ENCODE measurements around the gene TCF21. TPM values are rescaled to one million over a fixed set of nuclear protein-coding genes. Genes with fewer than 3 reads are reported as not detected.

The TCF21 gene
- total RNA-seq (2014; rRNA removed; shearing (Covaris generic)) (2.4 and 4.1 TPM in 2 replicates), polyA plus RNA-seq (2016; fragmentation: Nextera tagmentation; extraction: Ambion mirVana) (3.8 and 4.0 TPM in 2 replicates)

DNA sequence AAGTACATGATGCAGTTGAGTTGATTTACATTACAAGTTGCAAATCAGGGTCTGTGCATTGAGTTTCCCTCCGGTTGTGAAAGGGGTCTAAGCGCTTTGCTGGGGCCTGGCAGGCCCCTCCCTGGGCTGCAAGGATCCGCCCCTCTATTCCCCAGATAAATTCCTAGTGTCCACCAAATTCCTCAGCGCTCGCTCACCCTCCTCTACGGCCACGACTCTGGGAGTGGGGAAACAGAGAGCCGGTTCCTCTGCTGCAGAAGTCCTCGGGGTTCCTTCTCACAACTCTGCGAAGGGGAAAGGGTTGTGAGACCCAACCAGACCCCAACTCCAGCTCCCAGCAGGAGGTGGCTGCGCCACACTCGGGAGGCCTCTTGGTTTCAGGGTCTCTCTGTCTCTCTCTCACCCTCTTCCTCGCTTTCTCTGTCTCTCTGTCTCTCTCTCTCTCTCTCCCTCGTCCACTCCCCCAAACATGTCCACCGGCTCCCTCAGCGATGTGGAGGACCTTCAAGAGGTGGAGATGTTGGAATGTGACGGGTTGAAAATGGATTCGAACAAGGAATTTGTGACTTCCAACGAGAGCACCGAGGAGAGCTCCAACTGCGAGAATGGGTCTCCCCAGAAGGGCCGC, at the start of gene TCF21:
Gene TCF21, plus strand, starts transcription at position 185 of the 628 bp plus-strand sequence. Its CDS starts 285 bp downstream, at position 470.
- Histone ChIP-seq H3K9me2 (ENCODE audit: insufficient read depth) (no peaks in the 10 kb centered on the region), H3K36me3 (ENCODE audit: low read depth) (no peaks in the 10 kb centered on the region), H3K27ac (peak within 1 kb of the TSS; percentile 18; the same call in 1 of the 2 replicates), H4K20me1 (ENCODE audit: insufficient read depth) (no peaks in the 10 kb centered on the region), H3K9ac (peak within 1 kb of the TSS; percentile 67), H3K9me3 (ENCODE audit: low read depth) (no peaks in the 10 kb centered on the region), H3K4me1 (ENCODE audit: insufficient read depth) (no peaks in the 10 kb centered on the region), H2AFZ (peak within 1 kb of the TSS; percentile 67), H3K4me3 (peak within 1 kb of the TSS; percentile 68), H3K27me3 (replicated peaks; ENCODE audit: insufficient read depth) (peaks cover 72% of the 10 kb centered on the region), H3K4me2 (ENCODE audit: unreplicated experiment) (peak within 1 kb of the TSS; percentile 71), H3F3A (ENCODE audit: insufficient read depth) (no peaks in the 10 kb centered on the region), H3K79me2 (ENCODE audit: insufficient read depth) (no peaks in the 10 kb centered on the region)
- in situ Hi-C loops (cut with MboI) = no loop called here
- WGBS, 2 experiments (ENCODE audit: low coverage in 1 of 2, low lambda C conversion rate in 2 of 2, missing lambda C conversion rate in 2 of 2) = 24 to 28% methylated on average over 22 of the region's 22 CpGs
- no peak for TF ChIP-seq EZH2phosphoT487 (IDR thresholded peaks at IDR 0.05; ENCODE audit: insufficient read depth, low read depth)
- no peak for TF ChIP-seq EZH2 (IDR thresholded peaks at IDR 0.05; ENCODE audit: insufficient read depth, poor library complexity, severe bottlenecking)
- DNase-seq = peak; percentile 62

DNA sequence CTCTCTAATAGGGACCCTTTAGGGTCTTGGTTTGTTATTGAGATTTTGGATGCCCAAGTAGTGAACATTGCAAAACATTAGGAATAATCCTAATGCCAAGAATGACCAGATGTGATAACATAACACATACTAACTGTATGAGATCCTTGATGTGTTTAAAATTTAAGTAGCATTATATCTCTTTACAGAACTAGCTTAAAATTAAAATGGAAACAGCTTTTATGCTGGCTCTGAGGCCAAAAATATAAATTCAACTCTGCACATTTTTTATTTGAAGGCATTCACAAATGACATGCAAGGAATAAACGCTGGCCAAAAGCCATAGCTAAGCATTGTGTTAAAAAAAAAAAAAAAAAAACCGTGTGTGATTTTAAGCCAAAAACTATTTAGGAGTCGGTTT, 47.7 kb upstream of the TCF21 start:
- Histone ChIP-seq H3K27ac (no peak overlapping the region), H2AFZ (no peak overlapping the region), H3K4me1 (ENCODE audit: insufficient read depth) (no peaks in the 10 kb centered on the region), H3K36me3 (ENCODE audit: low read depth) (no peaks in the 10 kb centered on the region), H4K20me1 (ENCODE audit: insufficient read depth) (no peaks in the 10 kb centered on the region), H3F3A (ENCODE audit: insufficient read depth) (no peaks in the 10 kb centered on the region), H3K9me2 (ENCODE audit: insufficient read depth) (no peaks in the 10 kb centered on the region), H3K79me2 (ENCODE audit: insufficient read depth) (no peaks in the 10 kb centered on the region), H3K4me2 (ENCODE audit: unreplicated experiment) (no peak overlapping the region), H3K9me3 (ENCODE audit: low read depth) (no peaks in the 10 kb centered on the region), H3K4me3 (no peak overlapping the region), H3K27me3 (replicated peaks; ENCODE audit: insufficient read depth) (no peaks in the 10 kb centered on the region), H3K9ac (no peak overlapping the region)
- no peak for TF ChIP-seq EZH2phosphoT487 (IDR thresholded peaks at IDR 0.05; ENCODE audit: insufficient read depth, low read depth)
- TF ChIP-seq EZH2 (IDR thresholded peaks at IDR 0.05; ENCODE audit: insufficient read depth, poor library complexity, severe bottlenecking) = no peak
- in situ Hi-C loops (cut with MboI) = no loop called here
- WGBS, 2 experiments (ENCODE audit: low coverage in 1 of 2, low lambda C conversion rate in 2 of 2, missing lambda C conversion rate in 2 of 2) = 27 to 43% methylated on average over 3 of the region's 3 CpGs
- DNase-seq = no peak

DNA sequence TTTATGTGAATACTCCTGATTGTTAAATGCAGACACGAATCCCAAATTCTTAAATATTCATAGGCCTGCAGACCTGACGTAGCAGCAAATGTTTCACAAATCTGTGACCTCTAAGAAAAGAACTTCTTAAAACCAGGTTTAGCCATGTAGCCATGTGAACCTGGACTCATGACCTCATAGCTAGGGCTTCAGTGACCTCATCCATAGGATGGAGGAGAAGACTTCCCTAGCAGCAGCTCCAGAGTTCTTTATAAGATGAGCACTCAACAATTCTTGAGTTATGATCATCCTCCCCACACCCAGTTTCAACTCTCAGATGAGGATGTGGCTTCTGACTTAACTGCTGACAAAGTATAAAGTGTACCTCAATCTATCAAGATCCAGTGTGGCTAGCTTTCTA, 45.8 kb upstream of the TCF21 start:
- Histone ChIP-seq H3K27me3 (replicated peaks; ENCODE audit: insufficient read depth) (no peaks in the 10 kb centered on the region), H4K20me1 (ENCODE audit: insufficient read depth) (no peaks in the 10 kb centered on the region), H3K4me2 (ENCODE audit: unreplicated experiment) (no peak overlapping the region), H3K27ac (no peak overlapping the region), H3K4me3 (no peak overlapping the region), H3K9me3 (ENCODE audit: low read depth) (no peaks in the 10 kb centered on the region), H3K9ac (no peak overlapping the region), H3F3A (ENCODE audit: insufficient read depth) (no peaks in the 10 kb centered on the region), H2AFZ (no peak overlapping the region), H3K9me2 (ENCODE audit: insufficient read depth) (no peaks in the 10 kb centered on the region), H3K36me3 (ENCODE audit: low read depth) (no peaks in the 10 kb centered on the region), H3K4me1 (ENCODE audit: insufficient read depth) (no peaks in the 10 kb centered on the region), H3K79me2 (ENCODE audit: insufficient read depth) (no peaks in the 10 kb centered on the region)
- no peak for DNase-seq
- in situ Hi-C loops (cut with MboI) = no loop called here
- TF ChIP-seq EZH2 (IDR thresholded peaks at IDR 0.05; ENCODE audit: insufficient read depth, poor library complexity, severe bottlenecking) (no peak), EZH2phosphoT487 (IDR thresholded peaks at IDR 0.05; ENCODE audit: insufficient read depth, low read depth) (no peak)
- 96 to 98% methylated on average over 2 of the region's 2 CpGs for WGBS, 2 experiments (ENCODE audit: low coverage in 1 of 2, low lambda C conversion rate in 2 of 2, missing lambda C conversion rate in 2 of 2)

DNA sequence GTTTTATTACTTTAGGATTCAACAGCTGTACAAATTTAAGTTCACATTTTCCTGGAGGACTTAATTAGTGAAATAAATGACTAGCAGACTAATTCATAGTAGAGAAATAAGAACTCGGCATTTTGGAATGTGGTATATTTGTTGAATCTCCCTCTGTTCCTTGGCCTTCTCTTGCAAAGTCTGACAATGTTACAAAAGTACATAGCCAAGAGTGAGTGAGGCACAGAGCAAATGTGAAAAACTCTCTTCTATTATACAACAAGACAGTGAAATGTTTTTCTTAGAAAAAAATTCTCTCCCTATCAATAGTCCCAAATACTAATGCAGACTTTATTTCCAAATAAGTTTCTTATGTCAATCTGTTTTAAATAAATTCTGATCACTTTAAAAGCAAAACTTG, 44.2 kb upstream of the TCF21 start:
- Histone ChIP-seq H3F3A (ENCODE audit: insufficient read depth) (no peaks in the 10 kb centered on the region), H3K4me1 (ENCODE audit: insufficient read depth) (no peaks in the 10 kb centered on the region), H3K27me3 (replicated peaks; ENCODE audit: insufficient read depth) (no peaks in the 10 kb centered on the region), H4K20me1 (ENCODE audit: insufficient read depth) (no peaks in the 10 kb centered on the region), H3K9me2 (ENCODE audit: insufficient read depth) (no peaks in the 10 kb centered on the region), H3K9ac (no peak overlapping the region), H2AFZ (no peak overlapping the region), H3K36me3 (ENCODE audit: low read depth) (no peaks in the 10 kb centered on the region), H3K9me3 (ENCODE audit: low read depth) (no peaks in the 10 kb centered on the region), H3K79me2 (ENCODE audit: insufficient read depth) (no peaks in the 10 kb centered on the region), H3K27ac (no peak overlapping the region), H3K4me2 (ENCODE audit: unreplicated experiment) (no peak overlapping the region), H3K4me3 (no peak overlapping the region)
- TF ChIP-seq EZH2 (IDR thresholded peaks at IDR 0.05; ENCODE audit: insufficient read depth, poor library complexity, severe bottlenecking) = no peak
- TF ChIP-seq EZH2phosphoT487 (IDR thresholded peaks at IDR 0.05; ENCODE audit: insufficient read depth, low read depth) = no peak
- in situ Hi-C loops (cut with MboI) = no loop called here
- WGBS, 2 experiments (ENCODE audit: low coverage in 1 of 2, low lambda C conversion rate in 2 of 2, missing lambda C conversion rate in 2 of 2) = 46 to 63% methylated on average over 1 of the region's 1 CpG
- DNase-seq = no peak
